NB4 (cell line): ENCODE results near the gene CRISPLD2.

ENCODE experiments used
- CTCF ChIP-seq: IDR thresholded peaks from one replicate; pipeline ENCODE4 v1.5.1; 2012; ENCODE audit warnings: low read depth, low read length
- MAX ChIP-seq: IDR thresholded peaks from 2 replicates; pipeline ENCODE4 v1.6.1; 2011; ENCODE audit warnings: low read depth, low read length
- POLR2A ChIP-seq: IDR thresholded peaks from 2 replicates; pipeline ENCODE4 v1.6.1; 2011; ENCODE audit warnings: mild to moderate bottlenecking; ENCODE audit not compliant: insufficient read length; ENCODE audit errors: extremely low read depth

- TF ChIP-seq POLR2A (no peak), CTCF (no peak), MAX (no peak)
These were observed 22.8 kb downstream of the CRISPLD2 start for GRCh38 chr16:84842516-84843148.
